HS-5 (cell line): ENCODE data around the gene ANK2.

Experiments
- DNase-seq: peaks from one replicate; pipeline ENCODE4 v3.0.0-alpha.2; 2012; ENCODE audit warnings: low read depth

Gene ANK2

DNA sequence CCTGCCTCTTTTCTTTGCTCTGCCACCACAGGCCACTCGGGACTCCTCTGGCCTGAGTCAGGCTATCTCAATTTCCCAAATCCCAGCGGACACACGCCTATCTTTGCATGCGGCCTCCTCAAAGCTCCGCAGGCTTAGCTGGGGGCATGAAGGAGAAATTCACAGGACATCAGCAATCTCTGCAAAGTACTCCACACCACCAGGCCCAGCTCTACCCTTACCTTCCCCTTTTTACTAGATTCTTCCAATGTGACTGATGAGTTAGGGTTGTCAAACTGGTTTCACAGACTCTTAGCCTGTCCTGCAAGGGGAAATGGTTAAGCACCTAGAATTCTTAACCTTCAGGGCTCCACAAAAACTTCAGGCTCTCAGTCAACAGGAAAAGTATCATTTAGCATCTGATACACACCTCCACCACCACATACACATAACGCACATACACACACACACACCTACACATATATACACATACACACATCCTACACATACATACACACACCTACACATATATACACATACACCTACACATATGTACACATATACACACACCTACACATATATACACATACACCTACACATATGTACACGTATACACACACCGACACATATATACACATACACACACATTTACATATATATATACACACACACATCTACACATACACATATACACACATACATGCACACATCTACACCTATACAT lies 349.1 kb downstream of the ANK2 start:
- no peak for DNase-seq

DNA sequence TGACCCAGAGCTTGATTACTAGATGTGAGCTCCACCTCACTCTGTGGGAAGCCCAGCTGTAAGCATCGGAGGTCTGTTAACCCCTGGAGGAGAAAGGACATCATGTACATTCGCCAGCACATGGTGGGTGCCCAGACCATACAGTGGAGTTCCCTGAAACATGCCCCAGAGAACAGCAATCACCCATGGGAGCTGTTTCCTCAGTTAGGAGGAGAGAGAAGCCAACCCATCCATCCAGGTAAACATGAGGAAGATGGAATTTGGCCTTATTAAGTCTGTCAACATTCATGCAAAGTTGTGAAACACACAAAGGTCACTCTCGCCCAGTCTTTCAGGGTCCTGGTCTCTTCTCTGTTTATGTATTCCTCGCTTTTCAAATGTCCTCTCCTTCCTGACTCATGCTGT lies 354.7 kb downstream of the ANK2 start:
- DNase-seq, result no peak

DNA sequence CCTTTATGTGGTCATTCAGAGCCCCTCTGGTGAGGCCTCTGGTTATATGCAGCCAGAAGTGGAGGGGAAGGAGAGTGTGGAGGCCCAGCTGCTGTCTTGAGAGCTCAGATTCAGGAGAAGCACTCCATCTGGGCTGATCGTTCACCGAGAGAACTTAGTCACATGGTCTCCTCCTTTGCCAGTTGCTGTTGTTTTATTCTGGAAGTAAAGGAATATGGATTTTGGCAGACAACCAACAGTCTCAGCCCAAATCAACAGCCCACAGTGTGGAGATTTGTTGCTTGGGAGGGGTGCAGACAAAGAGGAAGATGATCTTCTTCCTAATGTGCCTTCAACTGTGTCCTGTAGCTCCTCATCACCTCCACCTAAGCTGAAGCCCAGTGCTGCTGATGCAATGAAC lies 355.4 kb downstream of the ANK2 start:
- no peak for DNase-seq

DNA sequence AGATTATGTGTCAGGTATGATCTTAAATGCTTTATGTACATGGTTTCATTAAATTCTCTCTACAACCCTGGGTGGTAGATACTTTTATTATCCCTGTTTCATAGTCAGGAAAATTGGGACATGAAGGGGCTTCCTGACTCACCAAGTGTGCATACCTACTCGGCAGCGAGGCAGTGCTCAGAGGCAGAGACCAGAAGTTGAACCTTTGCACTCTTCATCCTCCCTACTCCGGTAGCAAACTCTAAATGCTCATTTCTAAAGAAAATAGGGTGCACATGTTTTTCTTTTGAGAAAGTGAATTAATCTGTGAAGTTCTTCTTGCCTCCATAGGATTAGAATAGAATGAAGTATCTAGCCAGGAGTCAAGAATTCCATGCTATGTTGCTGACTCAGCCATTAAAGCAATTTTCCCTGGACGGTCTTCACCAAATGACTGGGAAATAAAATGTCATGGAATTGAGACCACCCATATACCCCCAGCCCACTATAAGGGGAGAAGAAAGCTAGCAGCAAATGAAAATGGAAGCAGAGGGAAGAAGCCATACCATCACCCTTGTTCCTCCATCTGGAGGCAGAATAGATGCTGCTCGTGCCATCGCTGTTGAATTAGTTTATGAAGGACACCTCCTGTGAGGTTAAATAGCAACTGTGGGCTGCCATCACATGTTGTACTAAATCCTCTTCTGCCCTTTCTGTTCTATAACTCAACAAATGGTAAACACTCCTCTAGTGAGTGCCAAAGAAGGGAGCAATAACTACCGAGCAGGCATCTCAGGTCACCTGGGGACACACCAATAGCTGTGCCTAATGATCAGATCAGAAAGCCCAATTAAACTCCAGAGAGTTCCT lies 356.6 kb downstream of the ANK2 start:
- no peak for DNase-seq

DNA sequence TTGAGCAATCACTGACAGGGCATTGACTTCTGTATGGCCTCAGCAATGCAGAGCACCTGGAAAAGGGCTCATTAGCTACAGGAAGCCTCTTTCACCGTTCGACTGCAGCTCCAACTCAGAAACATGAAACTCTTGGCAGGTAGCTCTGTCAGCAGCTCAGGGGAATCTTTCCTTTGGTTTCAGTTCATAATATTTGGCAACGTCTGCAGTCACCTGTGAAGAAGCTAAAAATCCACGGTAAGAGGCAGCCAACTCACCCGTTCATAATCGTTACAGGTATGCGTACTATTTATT lies 357.2 kb downstream of the ANK2 start:
- DNase-seq, result no peak

DNA sequence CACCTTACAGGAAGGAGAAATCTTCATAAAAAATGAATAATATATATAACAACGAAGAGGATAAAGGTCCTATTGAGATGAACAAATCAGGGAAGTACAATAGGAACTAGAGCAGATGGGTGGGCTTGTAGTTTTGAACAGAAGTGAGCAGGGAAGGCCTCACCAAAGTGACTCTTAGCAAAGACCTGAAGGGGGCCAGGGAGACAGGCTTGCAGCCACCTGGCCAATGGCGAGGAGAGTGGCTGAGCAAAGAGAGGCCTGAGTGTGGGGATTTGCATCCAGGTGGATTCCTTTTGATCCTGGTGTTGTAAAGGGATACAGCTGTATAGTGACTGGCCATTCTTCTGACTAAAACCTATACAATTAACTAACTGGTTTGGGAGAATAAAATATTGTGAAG lies 358.0 kb downstream of the ANK2 start:
- no peak for DNase-seq

DNA sequence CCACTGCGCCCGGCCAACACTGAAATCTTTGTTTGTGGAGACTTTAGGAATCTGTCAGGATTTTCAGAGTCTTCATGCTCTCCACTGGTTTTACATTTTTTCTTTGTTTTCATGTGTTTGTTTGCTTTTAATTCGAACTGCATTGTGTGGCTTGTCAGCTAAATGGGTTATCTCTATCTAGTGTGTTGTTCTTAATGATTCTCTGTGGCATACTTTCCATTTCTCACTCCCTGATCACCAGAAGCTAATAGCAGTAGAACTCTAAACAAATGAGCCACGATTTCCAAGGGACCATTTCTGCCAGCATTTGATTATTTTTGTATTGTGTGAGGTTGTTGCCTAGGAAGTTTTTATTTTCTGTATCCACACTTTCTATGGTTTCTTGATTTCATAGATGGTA lies 359.7 kb downstream of the ANK2 start:
- DNase-seq, result no peak

DNA sequence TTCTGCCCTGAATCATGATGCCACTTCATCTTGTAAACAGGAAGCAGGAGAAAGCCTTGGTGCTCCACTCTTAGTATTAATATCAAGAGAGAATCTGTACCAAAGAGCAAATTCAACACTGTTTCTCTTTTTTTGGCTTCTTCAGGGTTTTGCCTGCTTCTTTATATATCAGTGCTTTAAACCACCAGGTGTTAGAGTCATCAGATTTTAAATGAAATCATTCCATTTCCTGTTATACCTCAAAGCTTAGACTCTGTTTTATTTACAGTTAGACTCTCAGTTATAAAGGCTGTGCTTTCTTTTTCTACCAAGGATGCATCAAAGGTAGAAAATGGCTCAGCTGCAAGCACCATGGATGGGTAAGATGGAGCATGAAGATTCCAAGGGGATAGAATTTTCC lies 361.2 kb downstream of the ANK2 start:
- no peak for DNase-seq

DNA sequence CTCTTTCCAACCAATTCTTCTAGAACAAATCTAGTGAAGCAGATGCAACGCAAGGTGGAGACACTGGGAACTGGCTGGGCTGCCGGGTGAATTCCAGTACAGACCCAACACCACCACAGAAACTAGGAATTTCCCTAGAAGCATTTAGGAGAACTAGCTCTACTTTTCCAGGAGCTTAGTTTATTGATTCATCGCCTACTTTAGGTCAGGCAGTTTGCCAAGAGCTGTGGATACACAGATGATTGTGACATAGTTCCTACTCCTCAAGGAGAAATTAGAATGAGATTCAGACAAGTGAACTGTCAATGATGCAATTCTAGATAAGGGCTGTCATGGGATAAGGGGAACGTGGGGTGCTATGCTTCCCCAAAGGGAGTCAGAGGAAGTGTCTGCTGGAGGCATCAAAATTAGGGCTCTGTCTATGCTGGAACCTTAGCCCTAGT lies 362.1 kb downstream of the ANK2 start:
- DNase-seq, result peak; percentile 75

DNA sequence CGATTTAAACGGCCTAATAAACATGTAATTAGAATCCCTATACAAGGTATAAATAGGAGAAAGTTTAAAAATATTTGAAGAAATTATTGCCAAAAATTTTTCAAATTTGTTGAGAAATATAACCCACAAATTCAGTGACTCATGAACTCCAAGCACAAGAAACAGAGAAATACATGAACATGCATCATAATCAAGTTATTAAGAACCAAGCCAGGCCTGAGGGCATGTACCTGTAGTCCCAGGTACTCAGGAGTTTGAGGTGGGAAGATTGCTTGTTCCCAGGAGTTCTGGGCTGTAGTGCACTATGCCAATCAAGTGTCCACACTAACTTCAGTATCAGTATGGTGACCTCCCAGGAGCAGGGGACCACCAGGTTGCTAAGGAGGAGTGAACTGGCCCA lies 370.2 kb downstream of the ANK2 start:
- DNase-seq, result no peak

DNA sequence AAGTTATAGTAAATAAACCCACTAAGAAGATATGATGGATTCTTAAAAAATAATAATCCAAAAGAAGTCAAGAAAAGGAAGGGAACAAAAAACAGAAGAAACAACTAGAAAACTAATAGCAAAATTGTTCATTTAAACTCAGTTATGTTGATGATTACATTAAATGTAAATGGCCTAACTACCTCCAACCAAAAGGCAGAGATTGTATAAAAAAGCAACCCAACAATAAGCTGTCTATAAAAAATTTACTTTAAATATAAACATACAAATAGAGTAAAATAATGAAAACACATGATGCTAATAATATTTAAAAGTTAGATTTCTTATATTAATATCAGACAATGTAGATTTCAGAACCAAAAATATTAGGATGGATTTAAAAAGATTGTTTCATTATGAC lies 371.5 kb downstream of the ANK2 start:
- DNase-seq, result no peak

DNA sequence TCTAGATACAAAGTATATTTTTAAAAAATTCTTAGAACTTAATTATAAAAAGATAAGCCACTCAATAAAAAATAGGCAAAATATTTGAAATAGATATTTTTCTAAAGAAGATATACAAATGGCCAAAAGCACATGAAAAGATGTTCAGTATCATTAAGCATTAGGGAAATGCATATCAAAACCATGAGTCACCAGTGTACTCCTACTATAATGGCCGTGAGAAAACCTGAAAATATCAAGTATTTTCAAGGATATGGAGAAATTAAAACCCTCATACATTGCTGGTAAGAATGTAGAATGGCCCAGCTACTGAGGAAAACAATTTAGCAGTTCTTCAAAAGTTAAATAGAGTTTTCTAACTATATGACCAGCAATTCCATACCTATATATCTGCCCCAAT lies 374.2 kb downstream of the ANK2 start:
- no peak for DNase-seq

DNA sequence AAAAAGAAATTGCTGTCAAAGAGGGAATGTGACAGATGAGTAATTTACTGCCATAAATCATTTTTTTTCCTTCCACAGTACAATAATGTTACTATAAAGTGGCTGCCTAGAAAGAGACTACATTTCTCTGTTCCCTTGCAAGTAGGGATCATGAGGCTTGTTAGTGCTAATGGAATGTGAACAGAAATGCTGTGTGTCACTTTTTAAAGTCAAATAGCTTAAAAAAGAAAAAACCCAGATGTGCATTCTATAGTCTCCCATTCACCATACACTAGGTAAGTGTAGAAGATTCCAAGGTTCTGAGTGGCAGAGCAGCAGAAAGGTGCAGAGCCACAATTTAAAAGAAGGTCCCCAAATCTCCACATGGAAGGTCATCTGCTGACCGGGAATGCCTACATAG lies 383.7 kb downstream of the ANK2 start:
- no peak for DNase-seq
